Measurements from ENCODE around the gene GRHL3.

Gene GRHL3

DNA sequence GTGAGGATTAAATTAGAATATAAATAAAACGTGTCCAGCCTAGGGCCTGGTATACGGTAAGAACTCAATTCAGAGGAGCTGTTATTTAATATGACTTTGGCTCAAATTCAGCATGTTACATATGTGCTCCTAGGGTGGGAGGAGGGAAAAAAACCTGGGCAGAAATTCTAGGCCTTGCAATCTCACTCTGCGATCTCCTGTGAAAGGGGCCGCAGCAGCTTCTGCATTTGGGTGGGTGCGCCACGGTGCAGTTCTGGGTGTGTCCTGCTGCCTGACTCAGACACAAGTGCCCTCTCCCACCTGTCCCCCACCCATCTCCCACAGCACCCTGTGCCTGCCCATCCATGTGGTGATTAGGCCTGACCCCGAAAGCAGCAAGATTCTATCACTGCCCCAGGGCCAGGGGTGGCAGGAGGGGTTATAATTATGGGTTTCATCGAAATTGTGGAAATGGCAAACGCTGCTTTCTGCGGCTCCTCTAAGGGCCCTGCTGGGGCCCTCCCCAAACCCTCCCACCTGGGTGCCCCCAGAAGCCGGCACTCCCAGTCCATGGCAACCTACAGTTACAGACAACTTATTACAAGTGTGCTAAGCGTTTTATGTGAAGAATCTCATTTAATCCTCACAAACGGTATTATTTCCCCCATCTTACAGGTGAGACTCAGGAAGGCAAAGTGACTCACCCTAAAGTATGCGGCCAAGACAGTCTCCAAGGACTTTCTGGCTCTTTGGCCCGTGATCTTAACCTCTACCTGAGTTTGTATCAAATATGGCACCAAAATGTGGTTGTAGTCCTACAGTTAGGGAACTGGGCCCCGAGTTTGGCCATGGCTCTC is 25.5 kb upstream of the GRHL3 start:
- no peak for DNase-seq

DNA sequence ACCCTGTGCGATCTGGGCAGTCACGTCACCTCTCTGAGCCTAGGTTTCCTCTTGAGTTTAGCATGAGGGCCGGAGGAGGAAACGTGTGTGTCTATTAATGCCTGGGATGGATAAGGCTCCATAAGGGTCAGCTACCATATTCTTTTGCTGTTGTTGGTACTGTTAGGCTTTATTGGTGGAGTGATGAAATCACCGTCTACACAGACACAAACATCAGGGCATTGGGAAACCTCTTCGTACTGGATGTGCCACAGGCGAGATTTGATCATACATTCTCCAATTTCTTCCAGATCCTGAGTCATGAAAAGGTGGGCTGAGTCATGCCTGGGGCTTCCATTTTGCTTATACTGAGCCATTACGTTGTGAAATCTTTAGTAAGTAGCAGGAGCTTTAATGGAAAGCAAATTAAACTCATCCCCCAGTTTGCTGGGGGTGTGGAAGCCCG is 24.9 kb upstream of the GRHL3 start:
- DNase-seq: peak; percentile 28

DNA sequence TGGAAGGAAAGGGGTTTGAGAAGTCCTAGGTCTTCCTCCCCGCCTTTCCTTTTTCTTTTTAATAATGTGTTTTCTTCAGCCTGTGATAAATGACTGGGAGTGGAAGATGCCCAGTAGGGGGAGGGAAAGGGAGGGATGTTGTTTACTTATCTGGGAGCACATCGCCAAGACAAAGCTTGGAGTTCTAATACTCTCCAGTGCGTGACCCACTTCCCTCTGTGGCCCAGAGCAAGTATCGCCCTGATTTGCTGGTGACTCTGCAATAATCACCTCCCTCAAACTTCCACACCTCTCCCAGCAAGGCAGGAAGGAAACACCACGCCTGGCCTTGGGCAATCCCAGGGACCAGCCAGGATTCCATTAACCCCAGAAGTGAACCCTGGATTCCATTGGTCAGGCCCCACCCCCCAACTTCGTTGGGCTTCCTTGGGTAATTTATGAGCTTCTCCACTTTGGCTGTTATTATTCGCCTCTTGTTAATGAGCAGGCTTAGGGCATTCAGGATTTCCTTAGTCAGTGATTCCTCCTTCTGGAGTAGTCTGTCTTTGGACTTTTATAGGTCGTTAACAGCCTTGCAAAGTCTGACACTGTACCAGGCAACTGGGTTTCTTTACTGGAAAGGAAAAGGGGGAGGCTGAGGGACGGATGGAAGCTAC is 24.3 kb upstream of the GRHL3 start:
- no peak for DNase-seq

DNA sequence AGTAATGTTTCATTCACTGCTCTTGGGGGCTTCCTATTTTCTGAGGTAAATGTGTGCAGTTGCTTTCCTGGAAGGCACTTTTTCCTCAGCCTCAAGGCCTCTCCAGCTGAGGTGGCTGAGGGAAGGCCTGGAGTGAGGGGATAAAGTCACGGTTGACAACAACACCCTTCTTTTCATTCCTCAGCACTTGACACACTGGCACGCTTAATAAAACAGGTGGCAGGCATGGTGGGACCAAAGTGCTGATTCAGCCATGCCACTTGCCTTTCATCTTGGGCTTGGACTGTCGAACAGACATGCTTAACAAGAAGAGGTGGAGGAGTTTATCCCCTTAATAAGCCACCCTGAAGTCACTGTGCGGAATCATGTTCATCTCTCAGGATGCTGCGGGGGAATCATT is 23.6 kb upstream of the GRHL3 start:
- DNase-seq: no peak

DNA sequence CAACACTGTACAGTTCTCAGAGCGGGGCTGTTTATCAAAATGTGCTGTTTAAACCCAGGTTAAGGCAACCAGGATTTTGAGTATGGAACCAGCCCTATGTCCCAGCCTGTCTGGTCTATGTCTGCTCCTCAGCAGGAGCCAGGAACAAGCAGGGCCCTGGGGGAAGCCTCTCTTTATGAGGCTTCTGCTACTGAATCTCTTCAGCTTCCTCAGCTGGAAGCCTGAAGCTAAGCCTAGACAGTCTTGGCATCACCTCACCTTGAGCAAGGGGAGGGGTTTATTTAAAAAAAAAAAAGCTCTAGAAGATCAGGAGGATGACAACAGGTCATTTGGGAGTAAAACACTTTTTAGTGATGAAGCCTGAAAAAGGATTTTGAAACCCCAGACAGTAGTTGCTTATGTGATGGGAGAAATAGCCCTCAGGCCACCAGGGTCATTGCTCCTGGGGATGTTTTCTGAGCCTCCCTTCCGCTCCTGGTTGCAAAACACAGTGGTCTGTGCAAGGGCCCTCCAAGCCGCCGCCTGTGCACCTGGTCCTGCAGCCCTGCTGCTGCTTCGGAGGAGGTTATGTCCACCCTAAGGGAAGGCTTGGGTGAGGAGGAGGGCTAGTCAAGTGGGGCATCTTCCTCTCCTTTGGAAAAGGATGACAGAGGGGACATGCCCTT is 21.8 kb upstream of the GRHL3 start:
- no peak for DNase-seq

DNA sequence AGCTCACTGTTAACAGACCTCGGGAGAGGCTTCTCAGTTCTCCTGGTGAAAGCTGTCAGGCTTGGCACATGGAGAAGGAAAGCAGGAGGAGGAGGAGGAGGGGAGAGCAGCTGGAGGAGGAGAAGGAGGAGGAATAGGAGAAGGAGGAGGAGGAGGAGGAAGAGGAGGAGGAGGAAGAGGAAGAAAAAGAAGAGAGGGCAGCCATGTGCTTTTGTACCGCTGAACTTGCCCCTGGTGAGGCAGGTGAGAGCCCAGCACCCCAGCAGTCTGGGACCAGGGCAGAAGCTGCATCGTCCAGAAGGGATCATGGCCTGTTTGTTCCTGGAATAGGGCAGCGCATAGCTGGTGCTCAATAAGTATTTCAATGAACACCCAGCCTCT is 21.3 kb upstream of the GRHL3 start:
- DNase-seq: no peak

DNA sequence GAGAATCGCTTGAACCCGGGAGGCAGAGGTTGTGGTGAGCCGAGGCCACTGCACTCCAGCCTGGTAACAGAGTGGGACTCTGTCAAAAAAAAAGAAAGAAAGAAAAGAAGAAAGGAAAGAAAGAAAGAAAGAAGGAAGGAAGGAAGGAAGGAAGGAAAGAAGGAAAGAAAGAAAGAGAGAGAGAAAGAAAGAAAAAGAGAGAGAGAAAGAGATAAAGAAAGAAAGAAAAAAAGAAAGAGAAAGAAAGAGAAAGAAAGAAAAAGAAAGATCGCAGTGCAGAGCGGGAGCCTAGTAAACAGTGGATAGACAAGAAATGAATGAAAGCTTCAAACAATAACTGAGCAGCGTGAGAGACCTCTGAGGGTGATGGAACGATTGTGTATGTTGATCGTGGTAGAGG is 20.6 kb upstream of the GRHL3 start:
- DNase-seq: no peak

DNA sequence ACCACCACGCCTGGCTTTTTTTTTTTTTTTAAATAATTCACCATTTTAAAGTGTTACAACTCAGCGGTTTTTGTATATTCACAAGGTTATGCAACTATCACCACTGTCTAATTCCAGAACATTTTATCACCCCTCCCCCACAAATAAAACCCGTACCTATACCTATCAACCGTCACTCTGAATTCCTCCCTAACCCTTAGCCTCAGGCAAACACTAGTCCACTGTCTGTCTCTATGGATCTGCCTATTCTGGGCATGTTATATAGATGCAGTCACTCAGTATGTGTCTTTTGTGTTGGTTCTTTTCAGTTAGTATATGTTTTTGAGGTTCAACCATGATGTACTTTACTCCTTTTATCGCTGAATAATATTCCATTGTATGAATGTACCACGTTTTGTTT is 19.3 kb upstream of the GRHL3 start:
- DNase-seq: no peak

DNA sequence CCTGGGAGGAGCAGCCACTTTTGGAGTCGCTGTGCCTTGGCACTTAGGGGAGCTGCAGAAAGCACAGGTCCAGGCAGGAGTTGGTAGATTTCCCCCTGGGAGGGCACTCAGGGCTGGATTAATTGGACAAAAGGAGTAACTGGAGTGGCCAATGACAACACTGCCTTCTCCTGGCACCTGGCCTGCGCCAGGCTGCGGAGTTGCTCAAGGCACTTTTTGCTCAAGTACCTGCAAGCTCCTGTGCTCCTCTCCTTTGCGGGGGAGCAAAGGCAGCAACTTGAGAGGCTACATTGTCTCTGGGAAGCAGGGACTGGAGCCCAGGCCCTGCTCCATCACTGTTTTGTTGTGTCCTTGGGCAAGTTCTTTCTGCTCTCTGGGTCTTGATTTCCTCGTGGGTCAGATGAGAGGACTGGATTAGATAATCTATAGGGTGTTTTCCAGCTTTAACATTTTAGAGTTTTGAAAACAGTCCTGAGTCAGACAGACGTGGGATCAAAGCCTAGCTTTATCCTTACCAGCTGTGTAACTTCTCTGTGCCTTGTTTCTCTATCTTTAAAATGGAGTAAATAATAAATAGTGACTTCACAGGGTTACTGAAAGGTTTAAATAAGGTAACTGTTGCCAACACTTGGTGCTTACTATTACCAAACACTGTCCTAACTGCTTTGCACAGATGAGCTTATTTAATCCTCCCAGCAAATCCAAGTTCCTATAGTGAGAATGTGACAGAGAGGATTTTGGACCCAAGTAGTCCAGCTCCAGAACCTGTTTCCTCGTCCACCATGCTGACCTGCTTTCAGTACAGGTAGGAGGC is 18.0 kb upstream of the GRHL3 start:
- DNase-seq: no peak

DNA sequence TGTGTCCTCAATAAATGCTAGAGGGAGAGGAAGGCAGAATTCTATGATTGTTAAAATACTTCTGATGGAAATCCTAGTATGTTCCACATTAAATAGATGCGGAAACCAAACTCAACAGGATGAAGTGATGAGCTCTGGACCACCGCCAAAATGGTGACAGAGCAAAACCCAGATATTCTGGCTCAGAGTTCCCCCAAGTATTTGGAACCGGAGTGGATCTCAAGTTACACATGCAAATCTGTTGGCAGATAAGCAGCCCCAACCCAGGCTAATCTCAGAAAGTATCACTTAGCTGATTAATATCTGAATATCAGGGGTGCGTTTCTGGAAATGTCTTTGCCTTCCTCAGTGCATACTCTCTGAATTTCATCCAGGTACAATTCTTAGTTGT is 17.4 kb upstream of the GRHL3 start:
- DNase-seq: no peak

DNA sequence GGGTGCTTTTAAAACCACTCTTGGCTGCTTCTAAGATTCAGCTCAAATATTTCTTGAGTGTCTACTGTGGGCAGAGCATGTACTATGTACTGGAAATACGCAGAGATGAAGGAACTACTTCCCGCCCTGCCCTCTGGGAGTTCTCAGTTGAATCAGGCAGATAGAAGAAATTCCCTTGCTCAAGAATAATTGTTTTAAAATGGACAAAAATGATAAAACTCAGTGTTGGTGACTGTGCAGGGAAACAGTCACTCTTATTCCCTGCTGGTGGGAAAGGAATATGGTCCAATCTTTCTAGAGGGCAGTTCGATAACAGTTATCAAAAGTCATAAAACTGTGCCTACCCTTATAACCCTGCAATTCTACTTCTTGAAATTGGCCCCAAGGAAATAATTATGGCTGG is 16.9 kb upstream of the GRHL3 start:
- DNase-seq: no peak

DNA sequence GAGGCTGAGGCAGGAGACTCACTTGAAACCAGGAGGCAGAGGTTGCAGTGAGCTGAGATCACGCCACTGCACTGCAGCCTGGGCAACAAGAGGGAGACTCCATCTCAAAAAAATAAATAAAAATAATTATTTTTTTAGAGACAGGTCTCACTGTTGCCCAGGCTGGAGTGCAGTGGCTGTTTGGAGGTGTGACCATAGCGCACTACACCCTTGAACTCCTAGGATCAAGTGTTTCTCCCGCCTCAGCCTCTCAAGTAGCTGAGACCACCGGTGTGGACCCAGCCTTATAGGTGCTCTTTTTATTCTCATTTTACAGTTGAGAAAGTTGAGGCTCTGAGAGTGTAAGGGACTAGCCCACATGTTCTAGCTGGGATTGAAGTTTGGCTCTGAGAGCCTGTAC is 15.6 kb upstream of the GRHL3 start:
- no peak for DNase-seq

DNA sequence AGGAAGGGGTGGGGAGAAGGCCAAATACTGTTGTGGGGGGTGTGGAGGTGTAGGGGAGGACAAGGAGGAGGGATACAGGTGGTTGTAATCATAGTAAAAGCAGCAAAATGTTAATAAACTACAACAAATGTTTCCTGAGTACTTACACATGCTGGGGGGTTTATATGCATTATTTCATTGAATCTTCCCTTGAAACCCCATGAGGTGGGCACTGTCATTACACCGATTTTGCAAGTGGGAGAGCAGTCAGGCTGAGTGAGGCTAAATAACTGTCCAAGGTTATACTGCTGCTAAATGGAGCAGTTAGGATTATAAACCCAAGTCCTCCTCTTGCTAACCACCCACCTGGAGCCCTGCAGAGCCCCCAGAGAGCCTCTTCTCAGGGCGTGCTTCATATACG is 14.4 kb upstream of the GRHL3 start:
- DNase-seq: no peak

DNA sequence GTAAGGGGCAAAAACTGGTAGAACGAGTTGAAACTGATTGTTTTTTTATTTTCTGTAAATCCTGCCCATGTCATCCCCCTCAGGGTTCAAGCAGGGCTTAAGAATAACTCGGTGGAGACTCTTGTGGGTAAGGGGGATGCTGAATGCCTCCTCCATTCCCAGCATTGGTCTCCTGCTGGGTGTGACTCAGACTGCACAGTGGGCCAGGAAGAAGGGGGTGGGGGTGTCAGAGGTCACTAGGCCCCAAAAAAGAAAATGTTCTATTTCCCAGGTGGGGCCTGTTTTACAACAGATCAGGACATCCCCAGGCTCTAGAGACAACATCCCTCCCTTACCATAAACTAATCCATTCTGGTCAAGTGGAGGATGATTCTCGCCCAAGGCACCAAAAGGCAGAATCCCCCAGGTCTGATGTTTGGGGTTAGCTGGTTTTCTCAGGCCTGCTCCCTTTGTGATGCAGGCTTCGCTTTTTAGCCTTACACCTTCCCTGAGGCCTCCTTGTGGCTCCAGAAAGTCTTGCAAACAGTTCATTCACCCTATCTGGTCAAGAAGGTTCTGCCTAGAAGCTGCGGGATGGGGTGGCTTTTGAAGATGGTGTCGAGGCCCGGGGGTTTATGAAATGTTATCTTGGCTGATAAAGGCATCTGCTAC is 10.7 kb upstream of the GRHL3 start:
- DNase-seq: no peak

DNA sequence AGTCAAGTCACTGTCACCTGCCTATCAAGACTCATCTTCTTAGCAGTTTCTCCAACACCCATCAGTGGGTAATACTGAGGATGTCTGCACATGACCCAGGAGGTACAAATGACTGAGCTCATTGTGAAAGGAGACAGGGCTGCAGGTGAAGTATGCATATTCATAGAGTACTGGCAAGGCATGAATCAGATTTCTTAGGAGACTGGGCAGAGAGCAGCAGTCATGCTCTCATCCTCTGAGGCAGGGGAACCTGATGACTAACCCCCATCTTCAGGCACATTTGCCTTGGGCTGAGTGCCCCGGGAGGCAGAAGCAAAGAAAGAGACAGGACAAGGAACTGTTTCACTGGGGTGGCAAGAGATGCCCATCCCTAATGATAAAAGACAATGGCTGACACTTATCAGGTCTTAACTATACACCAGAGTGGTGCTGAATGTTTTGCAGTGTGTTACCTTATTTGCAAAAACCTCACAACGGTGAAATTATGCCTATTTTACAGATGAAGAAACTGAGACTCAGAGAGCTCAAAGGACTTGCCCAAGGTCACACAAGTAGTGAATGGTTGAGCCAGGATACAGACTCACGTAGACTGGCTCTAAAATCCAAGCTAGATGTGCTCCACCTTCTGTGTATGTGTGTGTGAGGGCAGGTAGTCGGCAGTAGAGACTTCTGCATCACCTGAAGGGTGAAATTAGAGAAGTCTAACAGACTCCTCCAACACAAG is 9.2 kb upstream of the GRHL3 start:
- no peak for DNase-seq

DNA sequence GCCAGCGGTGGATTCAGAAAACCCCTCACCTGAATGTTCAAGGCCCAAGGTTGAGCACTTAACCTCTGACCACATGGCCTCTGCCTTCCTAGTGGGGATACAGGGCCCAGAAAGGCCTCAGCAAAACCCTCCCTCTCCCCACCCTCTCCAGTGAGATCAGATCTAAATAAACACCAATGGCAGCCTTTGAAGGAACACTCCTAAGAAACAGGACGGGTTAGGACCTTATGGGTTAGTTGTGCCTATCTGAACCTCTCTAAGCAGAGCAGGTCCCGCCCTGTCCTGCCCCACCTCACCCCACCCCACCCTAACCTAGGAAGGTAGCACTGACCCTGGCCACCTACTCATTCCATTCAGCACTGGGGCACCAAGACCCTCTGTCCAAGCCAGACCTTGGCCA is 7.9 kb upstream of the GRHL3 start:
- no peak for DNase-seq

DNA sequence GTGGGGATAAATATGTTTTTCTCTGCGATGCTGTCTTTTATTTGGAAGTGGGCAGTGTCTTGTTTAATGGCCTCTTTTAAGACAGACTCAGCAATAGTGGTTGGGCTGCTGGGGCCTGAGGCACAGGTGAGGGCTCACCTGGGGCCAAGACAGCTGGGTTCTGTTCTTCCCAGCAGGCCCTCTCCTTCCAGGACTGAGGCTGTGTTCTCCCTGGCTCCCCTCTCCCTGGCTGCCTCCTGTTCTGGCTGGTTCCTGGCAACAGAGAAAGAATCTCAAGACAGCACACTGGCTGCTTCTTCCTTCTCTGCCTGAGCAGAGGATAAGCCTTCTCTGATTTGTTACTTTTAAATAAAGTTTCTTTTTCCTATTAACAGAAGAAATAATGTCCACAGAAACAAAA is 7.4 kb upstream of the GRHL3 start:
- no peak for DNase-seq

DNA sequence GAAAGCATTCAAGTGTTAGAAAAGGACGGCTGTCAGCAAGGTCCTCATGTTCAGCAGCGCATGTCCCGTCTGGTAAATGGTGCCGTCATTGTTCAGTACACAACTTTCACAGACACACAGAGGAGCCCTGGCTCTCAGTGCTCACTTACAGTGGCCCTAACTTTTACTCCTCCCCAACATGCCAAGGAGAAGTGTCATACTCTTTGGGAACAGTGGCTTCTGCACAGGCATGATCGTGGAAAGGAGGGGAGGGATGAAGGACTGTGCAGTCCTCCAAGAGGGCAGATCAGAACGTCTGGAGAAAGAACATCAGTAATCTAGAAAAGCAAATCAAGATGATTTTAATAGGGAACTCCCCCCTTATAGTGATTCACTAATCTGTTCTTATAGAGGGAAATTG is 3.8 kb upstream of the GRHL3 start:
- DNase-seq: no peak

DNA sequence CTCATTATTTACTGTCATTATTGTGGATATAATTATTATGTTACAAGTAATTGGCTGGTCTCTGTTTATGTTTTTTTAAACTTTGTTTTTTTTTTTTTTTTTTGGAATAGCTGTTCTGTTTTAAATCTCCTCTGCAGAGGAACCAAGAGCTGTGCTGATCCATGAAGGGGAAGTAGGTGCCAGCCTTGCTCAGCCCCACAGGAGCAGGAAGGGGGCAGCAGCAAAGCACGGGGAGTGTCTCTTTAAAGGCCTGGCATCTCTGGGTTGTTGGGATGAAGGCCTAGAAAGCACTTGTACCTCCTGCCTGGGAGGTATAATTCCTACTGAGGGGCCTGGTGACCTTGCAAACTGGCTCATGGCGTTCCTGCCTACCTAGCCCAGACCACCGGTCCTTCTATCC is 2.5 kb upstream of the GRHL3 start:
- peak; percentile 44 for DNase-seq

DNA sequence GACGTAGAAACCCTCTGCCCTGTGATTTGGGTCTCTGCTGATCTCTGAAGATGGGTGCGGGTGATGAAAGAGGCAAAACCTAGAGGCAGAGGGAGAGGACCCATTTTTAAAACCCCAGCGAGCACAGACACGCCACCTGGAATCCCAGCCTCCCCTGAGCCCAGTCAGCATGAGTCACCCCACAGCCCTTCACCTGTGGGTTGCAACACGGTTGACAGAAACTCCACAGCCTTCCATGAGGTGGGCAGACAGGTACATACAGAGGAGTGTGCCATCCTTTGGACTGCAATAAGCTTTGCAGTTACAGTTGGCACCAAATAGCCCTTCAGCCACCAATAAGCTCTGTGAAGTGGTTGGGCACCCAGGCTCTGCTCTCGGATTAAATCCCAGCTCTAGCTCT is 2.1 kb upstream of the GRHL3 start:
- no peak for DNase-seq

DNA sequence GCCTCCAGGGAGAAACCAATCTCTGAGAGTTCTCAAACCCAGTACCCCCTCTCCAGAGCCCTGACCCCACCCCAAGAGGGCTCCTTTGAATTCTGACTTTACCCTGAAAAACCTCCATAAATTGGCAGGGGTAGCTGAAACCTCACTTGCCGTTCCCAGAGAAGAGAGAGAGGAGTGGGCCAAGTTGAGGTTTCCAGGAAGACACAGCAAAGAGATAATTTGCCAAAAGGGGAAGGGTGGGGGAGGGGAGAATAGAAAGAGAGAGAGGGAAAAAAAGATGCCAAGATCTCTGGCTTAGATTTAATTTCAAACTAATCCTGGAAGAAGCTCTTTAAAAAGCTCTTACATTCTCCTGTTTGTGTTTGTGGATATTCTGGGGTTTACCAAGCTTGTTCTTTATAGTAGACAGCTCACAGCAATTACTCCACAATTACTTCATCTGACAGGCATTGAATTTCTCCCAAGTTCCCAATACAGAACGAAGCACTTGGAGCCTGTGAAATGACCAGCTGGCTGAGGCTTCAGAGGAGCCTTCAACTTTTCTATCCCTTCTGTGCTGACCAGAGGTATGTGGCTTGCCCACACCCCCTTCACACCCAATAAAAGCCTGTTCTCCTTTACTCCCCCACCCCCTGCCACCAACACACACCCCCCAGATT is 1.1 kb upstream of the GRHL3 start:
- no peak for DNase-seq
